IMR-90 (cell line): ENCODE data around the gene KAZN. TPM values are rescaled to one million over a fixed set of nuclear protein-coding genes. Genes with fewer than 3 reads are reported as not detected.
A peak's percentile ranks its signal among the peaks of the same experiment; 100 is the strongest.

Source experiments
- ATAC-seq: fragments of 200-7000 bp; cut with Tn5 transposase; 2 replicates; pipeline ENCODE4 v1.9.1; 2020; ENCODE audit warnings: low read depth, mild to moderate bottlenecking, moderate library complexity
- BruUV-seq: library from RNA; stranded (reverse); fragments of 400-500 nt; replicated peaks from 2 replicates; lab custom pipeline; 2021; lab: Mats Ljungman, UMichigan
- CTCF ChIA-PET: fragments of 300-600 bp; formaldehyde crosslinking; extraction: SDS; loops from one replicate; lab custom pipeline; 2021; ENCODE audit warnings: antibody characterized with exemption; lab: Yijun Ruan, JAX
- POLR2A ChIA-PET: fragments of 300-600 bp; sonication (Branson Sonifier 250); formaldehyde crosslinking; loops from one replicate; lab custom pipeline; 2022; ENCODE audit warnings: antibody characterized with exemption; ENCODE audit not compliant: unreplicated experiment; lab: Charles Lee
- DNase-seq: peaks from one replicate; pipeline ENCODE4 v3.0.0; 2013
- H2AFZ ChIP-seq: replicated peaks from 2 replicates; pipeline ENCODE3; 2013; ENCODE audit warnings: low read length, mild to moderate bottlenecking; ENCODE audit not compliant: poor library complexity
- H2AK5ac ChIP-seq: 2 replicates; pipeline ENCODE4 v1.6.1; 2013; ENCODE audit warnings: low read depth, low read length, inconsistent platforms
- H2AK9ac ChIP-seq: replicated peaks from 2 replicates; pipeline ENCODE3; 2013; ENCODE audit warnings: mild to moderate bottlenecking, low read depth, low read length, moderate library complexity; ENCODE audit not compliant: poor library complexity
- H2BK120ac ChIP-seq: 2 replicates; pipeline ENCODE4 v1.6.1; 2013; ENCODE audit warnings: low read depth, low read length, inconsistent platforms
- H2BK15ac ChIP-seq: 3 replicates; pipeline ENCODE4 v1.6.1; 2013; ENCODE audit warnings: low read depth, low read length, inconsistent platforms
- H2BK20ac ChIP-seq: 2 replicates; pipeline ENCODE4 v1.6.1; 2013; ENCODE audit warnings: low read depth, mild to moderate bottlenecking, inconsistent platforms, low read length, moderate library complexity
- H2BK5ac ChIP-seq: 2 replicates; pipeline ENCODE4 v1.6.1; 2013; ENCODE audit warnings: mild to moderate bottlenecking, low read depth, low read length, inconsistent platforms; ENCODE audit not compliant: poor library complexity, severe bottlenecking
- H3K14ac ChIP-seq: replicated peaks from 2 replicates; pipeline ENCODE4 v1.6.1; 2013; ENCODE audit warnings: low read depth, low read length, inconsistent platforms
- H3K18ac ChIP-seq: 2 replicates; pipeline ENCODE4 v1.6.1; 2013; ENCODE audit warnings: low read depth, low read length, control low read depth
- H3K23ac ChIP-seq: 2 replicates; pipeline ENCODE4 v1.6.1; 2013; ENCODE audit warnings: low read depth, low read length, inconsistent platforms
- H3K27ac ChIP-seq: 2 replicates; pipeline ENCODE4 v1.5.1; 2013; ENCODE audit warnings: mild to moderate bottlenecking, control low read depth, low read length; ENCODE audit not compliant: insufficient read depth
- H3K27me3 ChIP-seq: 2 replicates; pipeline ENCODE4 v1.6.1; 2013; ENCODE audit warnings: low read length; ENCODE audit not compliant: control insufficient read depth, insufficient read depth
- H3K36me3 ChIP-seq: 2 replicates; pipeline ENCODE4 v1.6.1; 2013; ENCODE audit warnings: low read length, mixed read lengths; ENCODE audit not compliant: control insufficient read depth, insufficient read depth
- H3K4ac ChIP-seq: 2 replicates; pipeline ENCODE4 v1.6.1; 2013; ENCODE audit warnings: low read depth, low read length, inconsistent platforms
- H3K4me1 ChIP-seq: 2 replicates; pipeline ENCODE4 v1.6.1; 2013; ENCODE audit warnings: low read length, mixed read lengths; ENCODE audit not compliant: control insufficient read depth, insufficient read depth
- H3K4me2 ChIP-seq: 2 replicates; pipeline ENCODE4 v1.6.1; 2013; ENCODE audit warnings: low read depth, mild to moderate bottlenecking, control low read depth, low read length, moderate library complexity
- H3K4me3 ChIP-seq: 2 replicates; pipeline ENCODE4 v1.5.1; 2013; ENCODE audit warnings: low read depth, mild to moderate bottlenecking, control low read depth, low read length, moderate library complexity; ENCODE audit not compliant: insufficient read depth
- H3K56ac ChIP-seq: 2 replicates; pipeline ENCODE4 v1.6.1; 2013; ENCODE audit warnings: low read length, inconsistent platforms; ENCODE audit not compliant: insufficient read depth; ENCODE audit errors: extremely low read depth
- H3K79me1 ChIP-seq, 2 experiments: 2 replicates each; pipeline ENCODE4 v1.6.1; 2013; ENCODE audit warnings: low read length in 2 of 2, inconsistent platforms in 1 of 2, low read depth in 1 of 2
- H3K9ac ChIP-seq: 2 replicates; pipeline ENCODE4 v1.6.1; 2013; ENCODE audit warnings: low read depth, low read length, control low read depth
- H3K9me1 ChIP-seq: 2 replicates; pipeline ENCODE4 v1.6.1; 2013; ENCODE audit warnings: low read length, inconsistent platforms; ENCODE audit not compliant: insufficient read depth
- H3K9me3 ChIP-seq: 2 replicates; pipeline ENCODE4 v1.6.1; 2013; ENCODE audit warnings: low read length; ENCODE audit not compliant: control insufficient read depth, insufficient read depth
- H4K20me1 ChIP-seq: 2 replicates; pipeline ENCODE4 v1.6.1; 2013; ENCODE audit warnings: low read length, inconsistent platforms; ENCODE audit not compliant: insufficient read depth
- H4K5ac ChIP-seq: 2 replicates; pipeline ENCODE4 v1.6.1; 2013; ENCODE audit warnings: mild to moderate bottlenecking, low read depth, low read length, control low read depth
- H4K8ac ChIP-seq, 2 experiments: 2 replicates each; pipeline ENCODE4 v1.6.1; 2013; ENCODE audit warnings: low read depth in 2 of 2, low read length in 2 of 2, control low read depth in 1 of 2, inconsistent platforms in 1 of 2
- H4K91ac ChIP-seq: 2 replicates; pipeline ENCODE4 v1.6.1; 2013; ENCODE audit warnings: low read depth, low read length, inconsistent platforms; ENCODE audit not compliant: insufficient read depth
- MXI1 ChIP-seq: IDR thresholded peaks from 2 replicates; pipeline ENCODE4 v1.6.1; 2012; ENCODE audit warnings: low read depth, mild to moderate bottlenecking, low read length, moderate library complexity, borderline replicate concordance
- WGBS, 2 experiments: methylation state at CpG; one replicate each; pipeline versions ENCODE4 v1.1.5 to v1.1.7; 2013; ENCODE audit warnings: missing lambda C conversion rate in 2 of 2; ENCODE audit not compliant: insufficient read length in 1 of 2; ENCODE audit errors: extremely low coverage in 2 of 2; 5-methylcytosine and 5-hydroxymethylcytosine counted together
- dilution Hi-C: fragments of 300-500 bp; cut with HindIII; formaldehyde crosslinking; loops from one replicate; pipeline ENCODE4 v1.14.3; 2018; ENCODE audit warnings: low sequenced_read_pairs; ENCODE audit not compliant: unreplicated experiment
- in situ Hi-C: fragments of 300-500 bp; cut with MboI; formaldehyde crosslinking; loops from 3 replicates; pipeline ENCODE4 v1.14.3; 2019; ENCODE audit warnings: low sequenced_read_pairs, inconsistent platforms, mixed read lengths
- intact Hi-C: fragments of 100-400 bp; cut with micrococcal nuclease; formaldehyde crosslinking; loops from 2 replicates; pipeline ENCODE4 v1.10.0; 2022
- polyA plus RNA-seq, 3 experiments: library from polyadenylated mRNA; depleted of rRNA; stranded (reverse); fragments of >200 nt; gene quantifications; 2 replicates each; pipeline ENCODE4 v1.2.3, GENCODE V29; 2012; ENCODE audit warnings: low replicate concordance in 1 of 3
- total RNA-seq: library from RNA; depleted of rRNA; stranded (reverse); fragments of >200 nt; gene quantifications from 2 replicates; pipeline ENCODE4 v1.2.3, GENCODE V29; 2012

KAZN gene
- total and polyA plus RNA-seq, 2 of the 4 experiments (the other 2 are of a cell fraction), result 5.2 to 10.5 TPM

DNA sequence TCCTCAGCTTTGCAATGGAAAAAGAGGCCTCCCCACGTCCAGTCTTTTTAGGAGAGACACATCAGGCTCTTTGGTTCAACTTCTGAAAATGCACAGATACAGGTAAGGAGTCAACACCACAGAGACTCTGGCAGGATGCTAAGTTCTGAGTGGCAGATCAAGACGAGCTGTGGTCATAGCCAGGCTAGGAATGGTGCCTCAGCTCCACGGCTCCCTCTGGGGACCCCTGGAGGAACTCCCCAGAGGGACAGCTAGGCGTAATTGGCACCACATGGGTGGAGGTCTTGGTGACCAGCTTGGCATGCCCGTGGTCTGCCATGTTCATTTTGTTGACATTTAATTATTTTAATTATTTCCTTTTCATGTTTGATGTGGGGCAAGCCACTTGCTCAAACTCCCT lies 206.1 kb downstream of the KAZN start:
- Histone ChIP-seq H3K23ac (no peak overlapping the region), H3K79me1 (no peaks in the 10 kb centered on the region), H3K4ac (no peak overlapping the region), H2BK5ac (no peak overlapping the region), H3K27me3 (no peaks in the 10 kb centered on the region; the same call in 1 of the 2 replicates), H4K20me1 (no peaks in the 10 kb centered on the region), H3K4me3 (no peak overlapping the region), H3K18ac (no peak overlapping the region), H3K14ac (no peak overlapping the region), H4K5ac (no peak overlapping the region), H3K9me1 (no peaks in the 10 kb centered on the region), H2BK20ac (no peak overlapping the region), H4K91ac (no peak overlapping the region), H3K36me3 (no peaks in the 10 kb centered on the region), H3K4me2 (no peak overlapping the region), H2AK9ac (no peak overlapping the region), H3K56ac (no peak overlapping the region), H3K4me1 (no peaks in the 10 kb centered on the region), H2AK5ac (no peak overlapping the region), H3K9me3 (peaks cover 7% of the 10 kb centered on the region), H4K8ac (no peak overlapping the region), H2AFZ (no peak overlapping the region), H3K9ac (no peak overlapping the region), H2BK120ac (no peak overlapping the region), H3K27ac (no peak overlapping the region), H2BK15ac (no peak overlapping the region)
- no peak for DNase-seq
- dilution Hi-C loops (no loop called here), in situ Hi-C loops (no loop called here), intact Hi-C loops (no loop called here)
- 45% methylated on average over 3 of the region's 5 CpGs; no CpG with 5 or more reads in 1 of the 2 experiments for WGBS, 2 experiments
- no TSS peak for BruUV-seq
- no peak for TF ChIP-seq MXI1
- peak; percentile 37; the same call in 1 of the 2 replicates for ATAC-seq
- ChIA-PET POLR2A (no interaction called here), CTCF (interaction anchor here (0.6 to 1.6 kb wide), 3 partner anchors 8 to 223 kb away, joined by 3 to 5 read pairs (median 4); no protein-coding TSS in a partner anchor)
